ENCODE results near the gene MATR3.

The MATR3 gene, protein sequence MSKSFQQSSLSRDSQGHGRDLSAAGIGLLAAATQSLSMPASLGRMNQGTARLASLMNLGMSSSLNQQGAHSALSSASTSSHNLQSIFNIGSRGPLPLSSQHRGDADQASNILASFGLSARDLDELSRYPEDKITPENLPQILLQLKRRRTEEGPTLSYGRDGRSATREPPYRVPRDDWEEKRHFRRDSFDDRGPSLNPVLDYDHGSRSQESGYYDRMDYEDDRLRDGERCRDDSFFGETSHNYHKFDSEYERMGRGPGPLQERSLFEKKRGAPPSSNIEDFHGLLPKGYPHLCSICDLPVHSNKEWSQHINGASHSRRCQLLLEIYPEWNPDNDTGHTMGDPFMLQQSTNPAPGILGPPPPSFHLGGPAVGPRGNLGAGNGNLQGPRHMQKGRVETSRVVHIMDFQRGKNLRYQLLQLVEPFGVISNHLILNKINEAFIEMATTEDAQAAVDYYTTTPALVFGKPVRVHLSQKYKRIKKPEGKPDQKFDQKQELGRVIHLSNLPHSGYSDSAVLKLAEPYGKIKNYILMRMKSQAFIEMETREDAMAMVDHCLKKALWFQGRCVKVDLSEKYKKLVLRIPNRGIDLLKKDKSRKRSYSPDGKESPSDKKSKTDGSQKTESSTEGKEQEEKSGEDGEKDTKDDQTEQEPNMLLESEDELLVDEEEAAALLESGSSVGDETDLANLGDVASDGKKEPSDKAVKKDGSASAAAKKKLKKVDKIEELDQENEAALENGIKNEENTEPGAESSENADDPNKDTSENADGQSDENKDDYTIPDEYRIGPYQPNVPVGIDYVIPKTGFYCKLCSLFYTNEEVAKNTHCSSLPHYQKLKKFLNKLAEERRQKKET

DNA sequence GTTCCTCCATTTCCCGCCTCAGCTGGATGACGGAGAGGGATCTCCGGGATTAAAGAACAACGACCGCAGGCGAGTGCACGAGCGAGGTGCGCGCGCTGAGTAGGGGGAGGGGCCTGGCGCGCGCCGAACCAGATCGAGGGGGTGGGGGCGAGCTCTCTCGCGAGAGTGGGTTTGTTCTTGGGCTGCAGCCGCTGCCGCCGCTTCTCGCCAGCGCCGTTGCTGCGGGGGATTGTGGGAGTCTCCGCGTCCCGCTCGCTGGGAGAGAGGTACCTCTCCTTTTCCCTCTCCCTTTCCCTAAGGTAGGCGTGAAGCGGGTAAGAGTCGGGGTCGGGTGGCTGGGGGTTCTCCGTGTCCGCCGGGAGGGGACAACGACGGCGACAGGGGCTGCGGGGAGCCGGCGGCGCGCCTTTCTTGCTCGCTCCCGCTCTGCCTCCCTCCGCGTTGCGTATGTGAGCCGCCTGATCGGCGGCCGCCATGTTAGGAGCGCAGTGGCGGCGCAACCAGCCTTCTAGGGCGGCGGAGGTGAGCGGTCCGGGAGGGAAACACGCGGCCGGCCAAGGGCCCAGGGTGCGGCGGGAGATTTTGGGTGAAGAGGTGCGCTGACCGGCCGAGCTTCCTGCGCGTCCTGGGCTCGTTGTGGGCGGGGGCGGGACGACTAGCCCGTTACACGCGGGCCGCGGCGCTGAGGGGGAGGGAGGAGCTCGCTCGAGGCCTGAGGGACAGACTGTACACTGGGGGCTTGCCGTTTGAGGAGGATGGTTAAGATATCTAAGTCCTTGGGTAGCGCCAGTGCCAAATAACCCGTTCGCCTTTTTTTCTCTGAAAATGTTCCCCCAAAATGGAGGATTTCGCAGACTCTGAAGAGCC is at the start of gene MATR3:
MATR3 (plus strand) TSS at position 234 of the 867 bp plus-strand sequence. CDS start 13,676 bp downstream, outside the sequence.
- in situ Hi-C loops (cut with HindIII; ENCODE audit: low sequenced_read_pairs) = no loop called here
- peak within 1 kb of the TSS; percentile 85 for H3K4me3 ChIP-seq (ENCODE audit: low read depth, low read length)
- DNase-seq (ENCODE audit: low read depth) = peak; percentile 87
- TF ChIP-seq CTCF (IDR thresholded peaks at IDR 0.05; ENCODE audit: low read depth, low read length, missing control alignments) = no peak

GRCh38 chr5:139245637-139246339 is 47.8 kb upstream of the MATR3 start:
- no peak for TF ChIP-seq CTCF (IDR thresholded peaks at IDR 0.05; ENCODE audit: low read depth, low read length, missing control alignments)
- no peak overlapping the region for H3K4me3 ChIP-seq (ENCODE audit: low read depth, low read length)
- no peak for DNase-seq (ENCODE audit: low read depth)
- in situ Hi-C loops (cut with HindIII; ENCODE audit: low sequenced_read_pairs) = no loop called here

GRCh38 chr5:139246394-139246793 is 47.1 kb upstream of the MATR3 start:
- DNase-seq (ENCODE audit: low read depth) = no peak
- in situ Hi-C loops (cut with HindIII; ENCODE audit: low sequenced_read_pairs) = no loop called here
- no peak for TF ChIP-seq CTCF (IDR thresholded peaks at IDR 0.05; ENCODE audit: low read depth, low read length, missing control alignments)
- no peak overlapping the region for H3K4me3 ChIP-seq (ENCODE audit: low read depth, low read length)

DNA sequence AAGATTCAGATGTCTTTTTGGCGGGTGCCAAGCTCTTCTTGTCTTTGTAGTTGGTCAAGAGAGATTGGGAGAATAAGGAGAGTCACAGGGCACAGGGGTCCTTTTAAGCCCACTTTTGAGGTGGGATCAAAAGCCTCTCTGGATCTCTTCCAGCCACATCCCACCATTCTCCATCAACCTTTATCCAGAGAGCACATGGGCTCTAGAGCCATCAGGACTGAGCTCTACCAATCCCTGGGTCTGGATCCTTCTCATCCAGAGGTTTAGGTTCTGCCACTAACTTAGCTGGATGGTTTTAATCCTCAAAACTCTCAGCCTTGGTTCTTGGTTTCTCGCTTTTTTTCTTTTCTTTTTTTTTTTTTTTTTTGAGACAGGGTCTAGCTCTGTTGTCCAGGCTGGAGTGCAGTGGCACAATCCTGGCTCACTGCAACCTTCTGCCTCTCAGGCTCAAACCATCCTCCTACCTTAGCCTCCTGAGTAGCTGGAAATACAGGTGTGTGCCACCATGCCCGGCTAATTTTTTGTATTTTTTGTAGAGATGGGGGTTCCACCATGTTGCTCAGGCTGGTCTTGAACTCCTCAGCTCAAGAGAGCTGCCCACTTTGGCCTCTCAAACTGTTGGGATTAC is 44.6 kb upstream of the MATR3 start:
- H3K4me3 ChIP-seq (ENCODE audit: low read depth, low read length) = no peak overlapping the region
- in situ Hi-C loops (cut with HindIII; ENCODE audit: low sequenced_read_pairs) = no loop called here
- no peak for DNase-seq (ENCODE audit: low read depth)
- TF ChIP-seq CTCF (IDR thresholded peaks at IDR 0.05; ENCODE audit: low read depth, low read length, missing control alignments) = no peak

DNA sequence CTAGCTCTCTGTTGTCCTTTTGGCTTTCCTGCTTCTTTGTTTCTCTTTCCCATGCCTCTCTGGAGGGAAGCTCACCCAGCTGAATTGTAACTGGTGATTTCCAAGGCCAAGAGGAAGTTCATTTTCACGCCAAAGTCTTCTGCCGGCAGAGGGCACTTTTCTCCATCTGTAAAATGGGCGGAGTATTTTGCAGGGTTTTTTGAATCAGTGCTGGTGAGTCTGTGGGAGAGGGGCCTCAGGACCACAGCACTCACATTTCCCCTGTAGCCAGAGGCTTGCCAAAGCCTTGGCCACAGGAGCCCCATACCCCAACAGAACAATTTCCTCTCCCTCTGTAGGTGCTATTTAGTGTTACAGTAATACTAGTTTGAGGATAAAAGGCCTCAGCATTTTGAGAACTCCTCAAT is 42.3 kb upstream of the MATR3 start:
- in situ Hi-C loops (cut with HindIII; ENCODE audit: low sequenced_read_pairs) = no loop called here
- DNase-seq (ENCODE audit: low read depth) = no peak
- H3K4me3 ChIP-seq (ENCODE audit: low read depth, low read length) = no peak overlapping the region
- TF ChIP-seq CTCF (IDR thresholded peaks at IDR 0.05; ENCODE audit: low read depth, low read length, missing control alignments) = no peak

Data from astrocyte of the cerebellum (primary cell).